ENCODE measurements around the gene LIN7B. TPM values are rescaled to one million over a fixed set of nuclear protein-coding genes. Genes with fewer than 3 reads are reported as not detected.

Gene LIN7B
- total and polyA plus RNA-seq, 2 of the 8 experiments (the other 6 are each of a cell fraction or from before 2014, with no cell fraction given): 4.1 to 4.2 TPM

GRCh38 chr19:49118565-49119410 lies 4.6 kb downstream of the LIN7B start, which contains the start of gene C19orf73:
TSS of gene C19orf73 (minus strand) at chr19:49119143. CDS start at chr19:49119022, 121 bp downstream.
- Histone ChIP-seq H3K9ac (replicated peaks in 1 of 4; ENCODE audit: extremely low read depth in 1 of 4, low read depth in 3 of 4, low read length in 3 of 4) (peak within 1 kb of the TSS in 3 of 4 experiments; percentile 36 to 74 (median 66); a peak in 6 of 7 replicates), H3K4ac (replicated peaks; ENCODE audit: insufficient read length, low read depth, low read length) (peak within 1 kb of the TSS; percentile 85), H3K56ac (replicated peaks; ENCODE audit: insufficient read length, low read depth, low read length) (peak within 1 kb of the TSS; percentile 77), H4K20me1 (replicated peaks in 1 of 2; ENCODE audit: control insufficient read depth in 1 of 2, insufficient read depth in 2 of 2, low read length in 2 of 2) (peaks cover 0 to 9% of the 10 kb centered on the region in 2 experiments), H3K27me3 (replicated peaks in 1 of 4; ENCODE audit: control insufficient read depth in 3 of 4, extremely low read depth in 1 of 4, insufficient read depth in 3 of 4, low read length in 3 of 4) (peaks cover 8 to 19% (median 17%) of the 10 kb centered on the region in 4 experiments), H3K4me3 (ENCODE audit: extremely low read depth in 1 of 4, insufficient read depth in 2 of 4, low read depth in 3 of 4, low read length in 4 of 4) (peak within 1 kb of the TSS; percentile 64 to 86 (median 78)), H3K27ac (ENCODE audit: low read depth, low read length) (peak within 1 kb of the TSS; percentile 57; the same call in 1 of the 2 replicates), H3K4me1 (replicated peaks in 1 of 4; ENCODE audit: control insufficient read depth in 3 of 4, insufficient read depth in 4 of 4, low read length in 3 of 4) (peaks cover 0 to 5% (median 4%) of the 10 kb centered on the region in 4 experiments; a peak in 4 of 7 replicates), H3K14ac (ENCODE audit: insufficient read length) (no peak within 1 kb of the TSS), H4K91ac (replicated peaks; ENCODE audit: insufficient read length, low read length) (peak within 1 kb of the TSS; percentile 81), H2BK15ac (ENCODE audit: low read length) (peak within 1 kb of the TSS; percentile 88; the same call in 1 of the 2 replicates), H2BK12ac (ENCODE audit: low read depth, low read length) (no peak within 1 kb of the TSS), H2BK5ac (ENCODE audit: low read depth, low read length) (peak within 1 kb of the TSS; percentile 78; the same call in 1 of the 2 replicates), H2AFZ (ENCODE audit: low read length) (no peak within 1 kb of the TSS), H3K18ac (ENCODE audit: extremely low read depth, low read length) (peak within 1 kb of the TSS; percentile 96), H3K23me2 (ENCODE audit: low read depth, low read length) (peaks cover 20% of the 10 kb centered on the region), H3K36me3 (ENCODE audit: control insufficient read depth in 2 of 4, insufficient read depth in 4 of 4, low read length in 3 of 4) (no peaks in the 10 kb centered on the region), H3K79me1 (ENCODE audit: low read depth, low read length) (peaks cover 2% of the 10 kb centered on the region; the same call in 1 of the 2 replicates), H3K4me2 (ENCODE audit: insufficient read depth in 1 of 2, low read depth in 2 of 2, low read length in 2 of 2) (peak within 1 kb of the TSS; percentile 86), H3K79me2 (ENCODE audit: control insufficient read depth in 1 of 2, insufficient read depth in 2 of 2, low read length in 2 of 2) (no peaks in the 10 kb centered on the region), H2BK120ac (replicated peaks; ENCODE audit: low read depth, low read length) (peak within 1 kb of the TSS; percentile 54), H4K5ac (ENCODE audit: insufficient read length, low read depth, low read length) (peak within 1 kb of the TSS; percentile 95), H3K9me3 (ENCODE audit: insufficient read depth in 2 of 2, low read depth in 1 of 2, low read length in 1 of 2) (no peaks in the 10 kb centered on the region), H3K23ac (ENCODE audit: insufficient read length) (no peak within 1 kb of the TSS), H2BK20ac (ENCODE audit: low read length) (no peak within 1 kb of the TSS), H4K8ac (ENCODE audit: extremely low read depth, insufficient read depth, low read length) (peak within 1 kb of the TSS; percentile 94), H2AK5ac (ENCODE audit: low read depth, low read length) (peak within 1 kb of the TSS; percentile 75; the same call in 1 of the 2 replicates)
- 3% methylated on average over 49 of the region's 85 CpGs; no CpG with 5 or more reads in 1 of the 2 experiments for WGBS, 2 experiments (ENCODE audit: extremely low coverage in 1 of 2, insufficient coverage in 1 of 2, insufficient read length in 1 of 2, insufficient replicate concordance in 2 of 2, low coverage in 1 of 2, low lambda C conversion rate in 2 of 2, missing lambda C conversion rate in 1 of 2)
- ChIA-PET POLR2A (ENCODE audit: partially characterized antibody) (interaction anchor here (1.0 to 2.1 kb wide), 7 partner anchors 9 to 32 kb away, joined by 3 to 9 read pairs (median 5); no protein-coding TSS in a partner anchor), CTCF (ENCODE audit: partially characterized antibody) (interaction anchor here (0.6 to 3.0 kb wide), 5 partner anchors 21 to 107 kb away, joined by 3 to 11 read pairs (median 4); no protein-coding TSS in a partner anchor)
- DNase-seq (ENCODE audit: low read depth in 1 of 2, low spot score in 2 of 2): peak in 1 of 2 experiments; percentile 94
- FAIRE-seq: no peak
- TF ChIP-seq SIX5 (IDR thresholded peaks at IDR 0.05; ENCODE audit: low read depth, low read length): no peak
- peak; percentile 47 for TF ChIP-seq ASH2L (IDR thresholded peaks at IDR 0.05; ENCODE audit: low read length)
- TF ChIP-seq HDAC2 (IDR thresholded peaks at IDR 0.05; ENCODE audit: borderline replicate concordance in 1 of 2, low read depth in 2 of 2, low read length in 2 of 2): peak in 1 of 2 experiments; percentile 59; a peak in 1 of 4 replicates
- no peak for TF ChIP-seq TBP (IDR thresholded peaks at IDR 0.05; ENCODE audit: low read depth, low read length)
- peak in 1 of 2 experiments; percentile 76; a peak in 1 of 3 replicates for TF ChIP-seq EP300 (IDR thresholded peaks at IDR 0.05; ENCODE audit: borderline replicate concordance in 1 of 2, low read depth in 2 of 2, low read length in 2 of 2)
- peak; percentile 90; the same call in 1 of the 2 replicates for TF ChIP-seq ATF2 (IDR thresholded peaks at IDR 0.05; ENCODE audit: low read length)
- TF ChIP-seq KDM4A (IDR thresholded peaks at IDR 0.05; ENCODE audit: low read depth, low read length, severe bottlenecking): peak; percentile 83
- TF ChIP-seq POU5F1 (IDR thresholded peaks at IDR 0.05; ENCODE audit: low read depth, low read length): no peak
